Glutamatergic neuron (in vitro differentiated cells): ENCODE measurements around the gene OR2T11. TPM values are rescaled to one million over a fixed set of nuclear protein-coding genes. Genes with fewer than 3 reads are reported as not detected.
"Not testable (repeated sequence)": the region's sequence is repeated elsewhere in the genome, so short reads cannot be mapped to it uniquely, and the experiment has no call there.

ENCODE experiments used
- DNase-seq: peaks from one replicate; pipeline ENCODE4 v3.0.0; 2022
- H3K27ac Mint-ChIP-seq: one replicate; pipeline ENCODE4 v1.8.0; 2020; ENCODE audit warnings: mild to moderate bottlenecking, mixed read lengths, inconsistent platforms; ENCODE audit not compliant: unreplicated experiment
- H3K27me3 Mint-ChIP-seq: one replicate; pipeline ENCODE4 v1.8.0; 2020; ENCODE audit warnings: mild to moderate bottlenecking, moderate library complexity, mixed read lengths, inconsistent platforms; ENCODE audit not compliant: unreplicated experiment
- H3K36me3 Mint-ChIP-seq: one replicate; pipeline ENCODE4 v1.8.0; 2020; ENCODE audit warnings: mild to moderate bottlenecking, mixed read lengths, inconsistent platforms; ENCODE audit not compliant: unreplicated experiment
- H3K4me1 Mint-ChIP-seq: one replicate; pipeline ENCODE4 v1.8.0; 2020; ENCODE audit warnings: mild to moderate bottlenecking, low read depth, mixed read lengths, inconsistent platforms; ENCODE audit not compliant: unreplicated experiment
- H3K4me3 Mint-ChIP-seq: one replicate; pipeline ENCODE4 v1.8.0; 2020; ENCODE audit warnings: mild to moderate bottlenecking, mixed read lengths, inconsistent platforms; ENCODE audit not compliant: unreplicated experiment
- H3K9me3 Mint-ChIP-seq: one replicate; pipeline ENCODE4 v1.8.0; 2020; ENCODE audit warnings: mild to moderate bottlenecking, moderate library complexity, mixed read lengths, inconsistent platforms; ENCODE audit not compliant: unreplicated experiment
- total RNA-seq: library from RNA; stranded (reverse); fragmentation: NEBNext Ultra II Directional; extraction: Animal tissue kit (Norgen Biotek cat#: 25700); gene quantifications from one replicate; pipeline ENCODE4 v1.2.1, GENCODE V29; 2021; ENCODE audit not compliant: unreplicated experiment
- TF ChIP-seq, protein P1 (sequence below): fragments of 200-600 bp; sonication (generic); IDR thresholded peaks from one replicate; pipeline ENCODE4 v1.5.0; 2021; ENCODE audit not compliant: partially characterized antibody, unreplicated experiment

Gene OR2T11
- total RNA-seq, 1 donor from 2014 or later: not detected

DNA sequence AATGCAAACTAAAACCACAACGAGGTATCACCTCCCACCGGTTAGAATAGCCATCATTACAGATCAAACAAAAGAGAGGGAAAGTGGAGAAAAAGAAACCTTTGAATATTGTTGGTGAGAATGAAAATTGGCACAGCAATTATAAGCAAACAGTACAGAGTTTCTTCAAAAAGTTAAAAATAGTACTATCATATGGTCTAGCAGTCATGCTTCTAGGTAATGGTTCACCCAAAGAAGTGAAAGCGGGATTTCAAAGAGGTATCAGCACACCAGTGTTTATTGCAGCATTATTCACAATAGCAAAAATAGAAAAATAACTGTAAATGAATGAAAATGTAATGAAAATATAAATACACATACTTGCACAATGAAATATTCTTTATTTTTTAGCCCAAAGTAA lies 45.6 kb downstream of the OR2T11 start:
- Mint-ChIP-seq H3K4me3 (no peak overlapping the region), H3K36me3 (peaks cover 3% of the 10 kb centered on the region), H3K27me3 (peaks cover 2% of the 10 kb centered on the region), H3K4me1 (no peaks in the 10 kb centered on the region), H3K27ac (no peak overlapping the region), H3K9me3 (peaks cover 12% of the 10 kb centered on the region)
- no peak for DNase-seq
- TF ChIP-seq, protein P1, sequence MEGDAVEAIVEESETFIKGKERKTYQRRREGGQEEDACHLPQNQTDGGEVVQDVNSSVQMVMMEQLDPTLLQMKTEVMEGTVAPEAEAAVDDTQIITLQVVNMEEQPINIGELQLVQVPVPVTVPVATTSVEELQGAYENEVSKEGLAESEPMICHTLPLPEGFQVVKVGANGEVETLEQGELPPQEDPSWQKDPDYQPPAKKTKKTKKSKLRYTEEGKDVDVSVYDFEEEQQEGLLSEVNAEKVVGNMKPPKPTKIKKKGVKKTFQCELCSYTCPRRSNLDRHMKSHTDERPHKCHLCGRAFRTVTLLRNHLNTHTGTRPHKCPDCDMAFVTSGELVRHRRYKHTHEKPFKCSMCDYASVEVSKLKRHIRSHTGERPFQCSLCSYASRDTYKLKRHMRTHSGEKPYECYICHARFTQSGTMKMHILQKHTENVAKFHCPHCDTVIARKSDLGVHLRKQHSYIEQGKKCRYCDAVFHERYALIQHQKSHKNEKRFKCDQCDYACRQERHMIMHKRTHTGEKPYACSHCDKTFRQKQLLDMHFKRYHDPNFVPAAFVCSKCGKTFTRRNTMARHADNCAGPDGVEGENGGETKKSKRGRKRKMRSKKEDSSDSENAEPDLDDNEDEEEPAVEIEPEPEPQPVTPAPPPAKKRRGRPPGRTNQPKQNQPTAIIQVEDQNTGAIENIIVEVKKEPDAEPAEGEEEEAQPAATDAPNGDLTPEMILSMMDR: no peak

DNA sequence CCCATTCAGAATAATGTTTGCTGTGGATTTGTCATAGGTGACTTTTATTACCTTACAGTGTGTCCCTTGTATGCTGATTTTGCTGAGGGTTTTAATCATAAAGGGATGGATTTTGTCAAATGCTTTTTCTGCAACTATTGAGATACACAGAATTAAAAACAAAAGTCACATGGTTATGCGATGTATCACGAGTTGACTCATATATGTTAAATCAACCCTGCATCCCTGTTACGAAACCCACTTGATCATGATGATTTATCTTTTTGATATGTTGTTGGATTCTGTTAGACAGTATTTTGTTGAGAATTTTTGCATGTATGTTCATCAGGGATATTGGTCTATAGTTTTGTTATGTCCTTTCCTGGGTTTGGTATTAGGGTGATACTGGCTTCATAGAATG lies 49.6 kb downstream of the OR2T11 start:
- DNase-seq: no peak
- H3K4me1 Mint-ChIP-seq: no peaks in the 10 kb centered on the region
- peaks cover 2% of the 10 kb centered on the region for H3K27me3 Mint-ChIP-seq
- H3K36me3 Mint-ChIP-seq: peaks cover 5% of the 10 kb centered on the region
- TF ChIP-seq, protein P1: no peak
- no peak overlapping the region for H3K4me3 Mint-ChIP-seq
- peaks cover 5% of the 10 kb centered on the region for H3K9me3 Mint-ChIP-seq
- H3K27ac Mint-ChIP-seq: no peak overlapping the region

DNA sequence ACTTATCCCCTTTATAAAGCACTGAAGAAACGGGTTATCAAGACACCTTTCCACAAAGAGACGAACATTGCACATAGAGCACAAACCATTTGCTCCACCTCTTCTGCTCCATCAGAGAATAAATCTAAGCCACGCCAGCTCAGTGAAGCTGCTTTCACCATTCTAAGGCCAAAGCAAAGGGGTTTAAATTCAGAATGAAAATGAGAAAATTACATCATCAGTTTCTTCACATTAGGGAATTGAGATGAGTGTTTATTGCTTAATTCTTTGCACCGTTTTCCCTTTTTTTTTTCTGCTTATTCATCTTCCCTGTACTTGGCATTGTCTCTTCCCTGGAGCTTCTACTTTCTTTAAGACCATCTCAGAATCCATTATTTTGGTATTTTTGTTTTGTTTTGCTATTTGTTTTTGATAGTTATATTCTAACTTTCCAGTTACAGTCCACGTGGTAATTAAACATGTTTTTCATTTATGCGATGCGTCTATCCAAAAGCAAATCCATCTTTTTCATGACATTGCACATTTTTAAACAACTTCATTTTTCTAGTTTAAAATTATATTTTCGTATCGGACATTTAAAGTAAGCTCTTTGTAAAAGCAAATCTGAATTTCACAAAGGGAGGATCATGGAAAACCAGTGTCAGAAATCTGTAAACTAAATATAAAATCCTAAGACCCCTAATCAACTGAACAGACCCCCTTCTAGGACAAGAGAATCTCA lies 58.5 kb downstream of the OR2T11 start:
- no peak for DNase-seq
- Mint-ChIP-seq H3K36me3 (no peaks in the 10 kb centered on the region), H3K4me1 (no peaks in the 10 kb centered on the region), H3K4me3 (no peak overlapping the region), H3K27me3 (no peaks in the 10 kb centered on the region), H3K9me3 (peaks cover 10% of the 10 kb centered on the region), H3K27ac (no peak overlapping the region)
- TF ChIP-seq, protein P1: no peak

DNA sequence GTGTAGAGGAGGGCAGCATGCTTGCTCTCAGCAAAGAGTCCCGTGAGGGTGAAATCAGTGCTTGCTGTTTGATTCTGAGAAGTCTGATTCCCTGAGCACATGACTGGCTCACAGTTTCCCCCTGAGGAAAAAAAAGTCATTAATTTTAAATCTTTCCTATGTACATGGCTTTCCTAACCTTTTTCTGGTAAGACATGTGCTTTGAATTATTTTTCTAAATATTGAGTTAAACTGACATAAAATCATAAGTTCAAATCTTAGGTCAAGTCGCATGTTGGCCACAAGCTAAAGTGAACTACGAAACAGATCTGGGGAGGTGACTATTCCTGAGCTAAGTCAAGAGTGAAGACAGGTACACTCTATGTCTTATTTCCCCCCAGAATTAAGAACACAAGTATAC lies 60.2 kb downstream of the OR2T11 start, which contains the start of gene OR2T34:
Gene OR2T34 (minus strand): TSS at position 101 of the 400 bp plus-strand sequence. CDS start 0 bp downstream, at position 101.
- not testable (repeated sequence) for H3K27ac Mint-ChIP-seq, H3K27me3 Mint-ChIP-seq, H3K4me3 Mint-ChIP-seq, H3K36me3 Mint-ChIP-seq, H3K4me1 Mint-ChIP-seq, DNase-seq
- peaks cover 10% of the 10 kb centered on the region for H3K9me3 Mint-ChIP-seq

DNA sequence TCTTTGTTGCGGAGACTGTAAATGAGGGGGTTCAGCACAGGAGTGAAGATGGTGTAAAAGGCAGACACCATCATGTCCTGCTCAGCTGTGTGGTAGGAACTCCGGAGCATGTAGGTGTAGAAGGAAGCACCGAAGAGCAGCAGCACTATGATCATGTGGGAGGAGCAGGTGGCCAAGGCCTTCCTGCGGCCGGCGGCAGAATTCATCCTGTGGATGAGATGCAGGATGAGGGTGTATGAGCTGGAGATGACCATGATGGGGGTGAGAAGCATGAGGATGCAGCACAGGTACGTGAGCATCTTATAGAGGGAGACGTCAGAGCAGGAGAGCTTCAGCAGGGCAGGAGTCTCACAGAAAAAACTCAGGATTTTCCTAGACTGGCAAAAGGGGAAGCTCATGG lies 61.0 kb downstream of the OR2T11 start:
- not testable (repeated sequence) for H3K36me3 Mint-ChIP-seq, H3K9me3 Mint-ChIP-seq, H3K4me1 Mint-ChIP-seq, H3K4me3 Mint-ChIP-seq, DNase-seq, H3K27me3 Mint-ChIP-seq, H3K27ac Mint-ChIP-seq

Other genes starting within 250 kb of the OR2T11 start
- not detected for gene OR2T1, start 232.0 kb downstream of the OR2T11 start, total RNA-seq
- not detected for gene OR2T2, start 189.5 kb downstream of the OR2T11 start, total RNA-seq
- gene OR2T3, start 161.7 kb downstream of the OR2T11 start, total RNA-seq: not detected
- not detected for gene OR2T5, start 146.5 kb downstream of the OR2T11 start, total RNA-seq
- gene OR2G6, start 127.0 kb downstream of the OR2T11 start, total RNA-seq: not detected
- not detected for gene OR2T29, start 72.3 kb downstream of the OR2T11 start, total RNA-seq
- gene OR2T34, start 60.3 kb downstream of the OR2T11 start, total RNA-seq: not detected
- gene OR2T10, start 37.4 kb downstream of the OR2T11 start, total RNA-seq: not detected
- not detected for gene OR2T35, start 10.2 kb upstream of the OR2T11 start, total RNA-seq
- not detected for gene OR2T27, start 20.4 kb upstream of the OR2T11 start, total RNA-seq
- not detected for gene OR14I1, start 67.7 kb upstream of the OR2T11 start, total RNA-seq
- gene LYPD8, start 120.7 kb upstream of the OR2T11 start, total RNA-seq: not detected
- 74.0 TPM for gene SH3BP5L, start 190.8 kb upstream of the OR2T11 start, total RNA-seq
- gene ZNF672, start 203.1 kb upstream of the OR2T11 start, total RNA-seq: 30.5 TPM
- 60.2 TPM for gene ZNF692, start 224.0 kb upstream of the OR2T11 start, total RNA-seq